H9 (cell line): ENCODE measurements around the gene ELP1. TPM values are rescaled to one million over a fixed set of nuclear protein-coding genes. Genes with fewer than 3 reads are reported as not detected.

Experiments used
- DNase-seq: peaks from one replicate; pipeline ENCODE4 v3.0.0-alpha.2; 2017
- H2AFZ ChIP-seq: one replicate; pipeline ENCODE4 v1.6.1; 2013; ENCODE audit warnings: mild to moderate bottlenecking, low read length, control low read depth, moderate library complexity
- H2AK5ac ChIP-seq: 2 replicates; pipeline ENCODE4 v1.6.1; 2013; ENCODE audit warnings: low read length, control low read depth, mixed read lengths; ENCODE audit not compliant: insufficient read length
- H2BK120ac ChIP-seq: one replicate; pipeline ENCODE4 v1.6.1; 2013; ENCODE audit warnings: low read depth, mild to moderate bottlenecking, low read length, control low read depth, inconsistent platforms; ENCODE audit not compliant: poor library complexity, severe bottlenecking
- H2BK12ac ChIP-seq: 2 replicates; pipeline ENCODE4 v1.6.1; 2013; ENCODE audit warnings: low read length, control low read depth, mixed read lengths, low read depth; ENCODE audit not compliant: insufficient read length
- H2BK15ac ChIP-seq: 2 replicates; pipeline ENCODE4 v1.6.1; 2013; ENCODE audit warnings: low read depth, low read length, control low read depth
- H2BK20ac ChIP-seq: one replicate; pipeline ENCODE4 v1.6.1; 2013; ENCODE audit warnings: low read depth, mild to moderate bottlenecking, low read length, control low read depth, inconsistent platforms; ENCODE audit not compliant: poor library complexity, severe bottlenecking
- H2BK5ac ChIP-seq: 2 replicates; pipeline ENCODE4 v1.6.1; 2013; ENCODE audit warnings: low read length, control low read depth, mixed read lengths; ENCODE audit not compliant: insufficient read length
- H3K14ac ChIP-seq: 2 replicates; pipeline ENCODE4 v1.6.1; 2013; ENCODE audit warnings: low read length, control low read depth; ENCODE audit not compliant: insufficient read depth
- H3K18ac ChIP-seq: 2 replicates; pipeline ENCODE4 v1.6.1; 2013; ENCODE audit warnings: low read depth, mild to moderate bottlenecking, mixed read lengths, low read length, control low read depth; ENCODE audit not compliant: insufficient read length
- H3K23ac ChIP-seq: 2 replicates; pipeline ENCODE4 v1.6.1; 2013; ENCODE audit warnings: low read length, control low read depth, mixed read lengths, low read depth; ENCODE audit not compliant: insufficient read length
- H3K23me2 ChIP-seq: 2 replicates; pipeline ENCODE4 v1.6.1; 2013; ENCODE audit warnings: low read depth, mild to moderate bottlenecking, mixed read lengths, low read length, control low read depth; ENCODE audit not compliant: insufficient read length, poor library complexity, severe bottlenecking
- H3K27ac ChIP-seq: 2 replicates; pipeline ENCODE4 v1.5.1; 2013; ENCODE audit warnings: low read length, control low read depth, mixed read lengths, low read depth; ENCODE audit not compliant: insufficient read length
- H3K27me3 ChIP-seq: 2 replicates; pipeline ENCODE4 v1.6.1; 2013; ENCODE audit warnings: low read length, control low read depth, inconsistent platforms; ENCODE audit not compliant: insufficient read depth
- H3K4ac ChIP-seq: 2 replicates; pipeline ENCODE4 v1.6.1; 2013; ENCODE audit warnings: low read depth, mild to moderate bottlenecking, control low read depth, inconsistent platforms, low read length, moderate library complexity
- H3K4me1 ChIP-seq: 2 replicates; pipeline ENCODE4 v1.6.1; 2013; ENCODE audit warnings: low read length, control low read depth, inconsistent platforms; ENCODE audit not compliant: insufficient read depth
- H3K4me2 ChIP-seq: 2 replicates; pipeline ENCODE4 v1.6.1; 2013; ENCODE audit warnings: low read length, control low read depth, mixed read lengths; ENCODE audit not compliant: insufficient read length, insufficient read depth
- H3K56ac ChIP-seq: 2 replicates; pipeline ENCODE4 v1.6.1; 2013; ENCODE audit warnings: low read depth, mild to moderate bottlenecking, mixed read lengths, low read length, control low read depth; ENCODE audit not compliant: insufficient read length
- H3K79me1 ChIP-seq: 2 replicates; pipeline ENCODE4 v1.6.1; 2013; ENCODE audit warnings: low read depth, mild to moderate bottlenecking, moderate library complexity, low read length, control low read depth, inconsistent platforms; ENCODE audit not compliant: insufficient read depth, poor library complexity, severe bottlenecking
- H3K79me2 ChIP-seq: 2 replicates; pipeline ENCODE4 v1.6.1; 2013; ENCODE audit warnings: low read length, control low read depth, inconsistent platforms; ENCODE audit not compliant: insufficient read depth
- H3K9ac ChIP-seq: 2 replicates; pipeline ENCODE4 v1.6.1; 2013; ENCODE audit warnings: low read length, control low read depth, mixed read lengths; ENCODE audit not compliant: insufficient read length; ENCODE audit errors: extremely low read depth
- H3K9me3 ChIP-seq: one replicate; pipeline ENCODE4 v1.6.1; 2013; ENCODE audit warnings: low read depth, low read length, inconsistent platforms; ENCODE audit not compliant: control insufficient read depth
- H3T11ph ChIP-seq: one replicate; pipeline ENCODE4 v1.6.1; 2013; ENCODE audit warnings: mild to moderate bottlenecking, low read length, control low read depth, inconsistent platforms
- H4K20me1 ChIP-seq: one replicate; pipeline ENCODE4 v1.6.1; 2013; ENCODE audit not compliant: control insufficient read depth, insufficient read length, insufficient read depth
- H4K5ac ChIP-seq: 2 replicates; pipeline ENCODE4 v1.6.1; 2013; ENCODE audit warnings: low read depth, mild to moderate bottlenecking, mixed read lengths, low read length, control low read depth; ENCODE audit not compliant: insufficient read length
- H4K8ac ChIP-seq: replicated peaks from 2 replicates; pipeline ENCODE4 v1.6.1; 2013; ENCODE audit warnings: low read length, control low read depth, mixed read lengths, low read depth; ENCODE audit not compliant: insufficient read length
- H4K91ac ChIP-seq: 2 replicates; pipeline ENCODE4 v1.6.1; 2013; ENCODE audit warnings: low read depth, mild to moderate bottlenecking, moderate library complexity, mixed read lengths, low read length, control low read depth; ENCODE audit not compliant: insufficient read length
- H3K27ac Mint-ChIP-seq, 3 experiments: 2 replicates in 2 of 3; 3 replicates in 1 of 3; pipeline ENCODE4 v1.8.0; 2020 to 2021; ENCODE audit warnings: mixed read lengths in 3 of 3, mild to moderate bottlenecking in 1 of 3, moderate library complexity in 1 of 3
- H3K27me3 Mint-ChIP-seq: 2 replicates; pipeline ENCODE4 v1.8.0; 2021; ENCODE audit warnings: low read depth, mild to moderate bottlenecking, moderate library complexity, mixed read lengths
- H3K36me3 Mint-ChIP-seq, 3 experiments: 2 replicates in 2 of 3; 3 replicates in 1 of 3; pipeline ENCODE4 v1.8.0; 2020 to 2021; ENCODE audit warnings: low read depth in 3 of 3, mixed read lengths in 3 of 3; ENCODE audit not compliant: insufficient read depth in 1 of 3
- H3K4me1 Mint-ChIP-seq, 2 experiments: 2 replicates each; pipeline ENCODE4 v1.8.0; 2020; ENCODE audit warnings: mixed read lengths in 2 of 2
- H3K4me3 Mint-ChIP-seq, 2 experiments: 2 replicates in 1 of 2; 3 replicates in 1 of 2; pipeline ENCODE4 v1.8.0; 2020 to 2021; ENCODE audit warnings: mild to moderate bottlenecking in 2 of 2, mixed read lengths in 2 of 2, moderate library complexity in 1 of 2
- H3K9me3 Mint-ChIP-seq, 2 experiments: 2 replicates in 1 of 2; 3 replicates in 1 of 2; pipeline ENCODE4 v1.8.0; 2020; ENCODE audit warnings: mild to moderate bottlenecking in 2 of 2, mixed read lengths in 2 of 2, moderate library complexity in 1 of 2
- WGBS: extraction: QIAGEN DNeasy Blood & Tissue Kit; methylation state at CpG from one replicate; pipeline ENCODE4 v1.1.7; 2013; ENCODE audit warnings: missing lambda C conversion rate, low lambda C conversion rate, mixed read lengths; ENCODE audit not compliant: insufficient read length; ENCODE audit errors: extremely low coverage; 5-methylcytosine and 5-hydroxymethylcytosine counted together
- total RNA-seq: library from RNA; stranded (reverse); gene quantifications from 2 replicates; pipeline ENCODE4 v1.2.1, GENCODE V29; 2021
- TF ChIP-seq, protein P1 (sequence below): fragments of 200-600 bp; sonication (generic); conservative IDR thresholded peaks from 3 replicates; pipeline ENCODE4 v1.8.0; 2021; ENCODE audit warnings: antibody characterized with exemption, mild to moderate bottlenecking

Gene ELP1
- total RNA-seq, 1 experiment from 2014 or later = 38.7 TPM

DNA sequence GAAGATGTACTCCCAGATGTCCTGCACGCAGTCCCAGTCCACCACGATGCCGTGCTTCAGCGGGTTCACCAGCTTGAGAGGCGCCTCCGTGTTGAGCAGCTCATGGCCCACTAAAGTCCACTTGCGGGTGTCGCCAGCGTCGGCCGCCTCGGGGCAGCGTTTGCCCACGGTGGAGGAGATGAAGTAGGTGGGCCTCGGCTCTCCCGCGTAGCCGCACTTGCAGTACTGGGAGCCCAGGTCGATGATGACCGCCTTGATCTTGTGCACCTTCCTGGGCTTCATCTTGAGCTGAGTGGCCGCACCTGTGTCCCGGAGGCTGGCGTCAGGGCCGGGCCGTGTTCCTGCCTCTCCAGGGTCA is 78.4 kb downstream of the ELP1 start:
- Histone ChIP-seq H3K18ac (no peak overlapping the region), H3T11ph (no peak overlapping the region), H3K23ac (no peak overlapping the region), H3K4me1 (no peaks in the 10 kb centered on the region), H3K27ac (no peak overlapping the region), H3K14ac (no peak overlapping the region; the same call in 1 of the 2 replicates), H2BK120ac (no peak overlapping the region), H2BK5ac (no peak overlapping the region), H2BK15ac (no peak overlapping the region), H2BK12ac (no peak overlapping the region), H3K56ac (no peak overlapping the region), H4K91ac (no peak overlapping the region), H3K79me1 (no peaks in the 10 kb centered on the region), H2AK5ac (no peak overlapping the region), H3K79me2 (no peaks in the 10 kb centered on the region), H2BK20ac (no peak overlapping the region), H3K9ac (no peak overlapping the region), H2AFZ (no peak overlapping the region), H4K8ac (no peak overlapping the region), H4K20me1 (no peaks in the 10 kb centered on the region), H3K27me3 (no peaks in the 10 kb centered on the region), H4K5ac (no peak overlapping the region), H3K23me2 (no peaks in the 10 kb centered on the region), H3K4ac (no peak overlapping the region), H3K9me3 (no peaks in the 10 kb centered on the region), H3K4me2 (no peak overlapping the region)
- TF ChIP-seq, protein P1, sequence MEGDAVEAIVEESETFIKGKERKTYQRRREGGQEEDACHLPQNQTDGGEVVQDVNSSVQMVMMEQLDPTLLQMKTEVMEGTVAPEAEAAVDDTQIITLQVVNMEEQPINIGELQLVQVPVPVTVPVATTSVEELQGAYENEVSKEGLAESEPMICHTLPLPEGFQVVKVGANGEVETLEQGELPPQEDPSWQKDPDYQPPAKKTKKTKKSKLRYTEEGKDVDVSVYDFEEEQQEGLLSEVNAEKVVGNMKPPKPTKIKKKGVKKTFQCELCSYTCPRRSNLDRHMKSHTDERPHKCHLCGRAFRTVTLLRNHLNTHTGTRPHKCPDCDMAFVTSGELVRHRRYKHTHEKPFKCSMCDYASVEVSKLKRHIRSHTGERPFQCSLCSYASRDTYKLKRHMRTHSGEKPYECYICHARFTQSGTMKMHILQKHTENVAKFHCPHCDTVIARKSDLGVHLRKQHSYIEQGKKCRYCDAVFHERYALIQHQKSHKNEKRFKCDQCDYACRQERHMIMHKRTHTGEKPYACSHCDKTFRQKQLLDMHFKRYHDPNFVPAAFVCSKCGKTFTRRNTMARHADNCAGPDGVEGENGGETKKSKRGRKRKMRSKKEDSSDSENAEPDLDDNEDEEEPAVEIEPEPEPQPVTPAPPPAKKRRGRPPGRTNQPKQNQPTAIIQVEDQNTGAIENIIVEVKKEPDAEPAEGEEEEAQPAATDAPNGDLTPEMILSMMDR = no peak
- Mint-ChIP-seq H3K36me3 (no peaks in the 10 kb centered on the region), H3K27ac (no peak overlapping the region), H3K4me3 (no peak overlapping the region), H3K4me1 (no peaks in the 10 kb centered on the region), H3K27me3 (no peaks in the 10 kb centered on the region; the same call in 1 of the 2 replicates), H3K9me3 (no peaks in the 10 kb centered on the region)
- no peak for DNase-seq
- WGBS = no CpG with 5 or more reads among the region's 25 CpGs
